SK-N-MC (cell line): Measurements from ENCODE around the gene GOLIM4.

Source experiments
- EZH2 ChIP-seq: fragments of 200-600 bp; sonication (generic); IDR thresholded peaks from one replicate; pipeline ENCODE4 v1.6.1; 2017; ENCODE audit warnings: antibody characterized with exemption
- FOXP2 ChIP-seq: optimal IDR thresholded peaks from 2 replicates; pipeline ENCODE3; 2011; ENCODE audit warnings: mild to moderate bottlenecking, moderate library complexity; ENCODE audit not compliant: insufficient read depth; ENCODE audit errors: extremely low read length, control extremely low read depth
- POLR2AphosphoS5 ChIP-seq: IDR thresholded peaks from 2 replicates; pipeline ENCODE4 v1.6.1; 2012; ENCODE audit warnings: mild to moderate bottlenecking, low read depth, low read length, borderline replicate concordance

DNA sequence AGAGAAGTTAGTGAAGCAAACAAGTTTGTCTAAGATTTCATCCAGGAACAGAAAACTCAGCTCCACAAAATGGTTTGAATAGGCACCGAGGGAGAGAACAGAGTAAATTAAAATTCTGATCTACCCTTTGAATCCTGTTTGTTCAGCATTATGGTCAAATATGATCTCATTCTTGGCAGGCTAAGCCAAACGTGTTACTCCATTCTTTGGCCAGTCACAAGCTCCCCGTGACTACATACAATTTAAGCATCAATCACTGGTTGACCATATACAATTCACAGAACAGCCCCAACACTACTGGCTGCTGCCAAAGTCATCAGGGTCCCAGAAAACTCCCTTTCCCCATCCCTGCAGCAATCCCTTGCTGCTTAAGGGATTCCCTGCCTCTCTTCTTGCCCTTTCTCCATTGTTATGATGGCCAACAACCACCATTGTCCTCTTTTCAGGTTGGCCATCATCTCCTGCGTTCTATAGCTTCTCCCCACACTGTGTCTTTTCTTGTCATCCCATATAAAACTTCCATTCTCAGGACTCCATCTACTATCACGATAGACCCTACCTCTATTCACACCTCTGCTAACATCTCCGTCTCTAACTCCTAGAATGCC lies 46.3 kb downstream of the GOLIM4 start:
- no peak for TF ChIP-seq POLR2AphosphoS5
- no peak for TF ChIP-seq EZH2
- no peak for TF ChIP-seq FOXP2
